LNCaP clone FGC (cell line): Measurements from ENCODE around the gene RBM39.
"Not testable (repeated sequence)": the region's sequence is repeated elsewhere in the genome, so short reads cannot be mapped to it uniquely, and the experiment has no call there.

Experiments used
- DNase-seq: peaks from one replicate; pipeline ENCODE4 v3.0.0-alpha.2; 2011; ENCODE audit warnings: low read depth
- H3K4me3 ChIP-seq: 2 replicates; pipeline ENCODE4 v1.5.1; 2011; ENCODE audit warnings: mild to moderate bottlenecking, low read depth, low read length, control low read depth
- CTCF ChIP-seq: IDR thresholded peaks from 2 replicates; pipeline ENCODE4 v1.5.1; 2012; ENCODE audit warnings: mild to moderate bottlenecking; ENCODE audit not compliant: control insufficient read depth, insufficient read depth; ENCODE audit errors: extremely low read depth

RBM39 gene

GRCh38 chr20:35690265-35690664 is 51.8 kb downstream of the RBM39 start:
- TF ChIP-seq CTCF, result no peak
- no peak for DNase-seq
- H3K4me3 ChIP-seq, result no peak overlapping the region

- peak; percentile 26; the same call in 1 of the 2 replicates for TF ChIP-seq CTCF
- H3K4me3 ChIP-seq, DNase-seq: not testable (repeated sequence)
Observed at GRCh38 chr20:35686872-35687271, 55.2 kb downstream of the RBM39 start.

- H3K4me3 ChIP-seq, result not testable (repeated sequence)
Observed at GRCh38 chr20:35685368-35685767, 56.7 kb downstream of the RBM39 start.

GRCh38 chr20:35681960-35682359 is 60.1 kb downstream of the RBM39 start:
- TF ChIP-seq CTCF, result no peak
- DNase-seq, result no peak
- no peak overlapping the region for H3K4me3 ChIP-seq

More at GRCh38 chr20:35685368-35685767, 56.7 kb downstream of the RBM39 start:
- DNase-seq, result not testable (repeated sequence)

GRCh38 chr20:35680452-35681183 is 61.4 kb downstream of the RBM39 start:
- DNase-seq, result no peak
- H3K4me3 ChIP-seq, result no peak overlapping the region
- TF ChIP-seq CTCF, result no peak

- TF ChIP-seq CTCF, result no peak
- H3K4me3 ChIP-seq, result no peak overlapping the region
- no peak for DNase-seq
Observed at GRCh38 chr20:35674921-35675320, 67.1 kb downstream of the RBM39 start.

- no peak for DNase-seq
- no peak for TF ChIP-seq CTCF
- H3K4me3 ChIP-seq, result no peak overlapping the region
Observed at GRCh38 chr20:35673884-35674283, 68.2 kb downstream of the RBM39 start.
